ENCODE data around the gene LGALS14.
"Not testable (repeated sequence)": the region's sequence is repeated elsewhere in the genome, so short reads cannot be mapped to it uniquely, and the experiment has no call there.

The LGALS14 gene

DNA sequence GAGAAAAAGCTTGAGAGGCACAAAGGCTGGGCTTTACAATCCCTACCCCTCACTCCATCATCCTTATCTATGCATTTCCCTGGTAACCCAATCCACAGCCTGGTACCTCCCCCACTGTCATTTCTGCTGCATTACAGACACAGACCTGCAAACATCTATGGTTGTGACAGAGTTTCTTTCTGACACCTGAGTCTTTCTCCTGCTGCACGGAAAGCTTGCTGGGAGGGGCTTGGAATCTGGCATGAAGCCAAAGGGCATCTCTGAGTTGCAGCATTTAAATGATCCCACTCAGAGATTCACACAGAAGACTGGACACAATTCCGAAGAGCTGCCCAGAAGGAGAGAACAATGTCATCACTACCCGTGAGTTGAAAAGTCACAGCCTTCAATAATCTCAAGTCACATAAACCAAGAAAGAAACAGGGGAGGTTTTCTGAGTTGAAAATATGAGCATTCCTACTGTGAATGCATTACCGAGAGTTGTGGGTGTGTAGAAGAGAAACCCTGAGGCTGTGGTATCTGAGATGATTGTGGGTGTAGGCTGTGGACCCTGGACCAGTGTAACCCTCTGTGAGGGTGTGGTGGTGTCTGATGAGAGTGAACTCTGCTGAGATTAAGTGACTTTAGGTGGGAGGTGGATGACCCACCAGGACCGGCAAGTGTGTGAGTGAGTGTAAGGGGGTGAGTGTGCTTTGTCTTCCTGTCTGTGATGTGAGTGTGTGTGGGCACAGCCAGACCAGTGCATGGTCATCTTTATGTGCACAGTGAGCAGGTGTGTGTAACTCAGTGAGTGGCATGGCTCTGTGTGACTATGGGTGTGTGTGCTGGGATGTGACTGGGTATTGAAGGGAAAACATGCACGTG lies at the start of gene LGALS14:
Gene LGALS14 (plus strand): TSS at position 301 of the 864 bp plus-strand sequence. CDS start 48 bp downstream, at position 349.
- DNase-seq, result no peak

- no peak for DNase-seq
Measured at GRCh38 chr19:39655613-39656012, 48.7 kb upstream of the LGALS14 start, which contains the start of gene LGALS16. Gene LGALS16, plus strand, starts transcription at chr19:39655913. Its CDS starts 49 bp downstream, at chr19:39655962.

DNA sequence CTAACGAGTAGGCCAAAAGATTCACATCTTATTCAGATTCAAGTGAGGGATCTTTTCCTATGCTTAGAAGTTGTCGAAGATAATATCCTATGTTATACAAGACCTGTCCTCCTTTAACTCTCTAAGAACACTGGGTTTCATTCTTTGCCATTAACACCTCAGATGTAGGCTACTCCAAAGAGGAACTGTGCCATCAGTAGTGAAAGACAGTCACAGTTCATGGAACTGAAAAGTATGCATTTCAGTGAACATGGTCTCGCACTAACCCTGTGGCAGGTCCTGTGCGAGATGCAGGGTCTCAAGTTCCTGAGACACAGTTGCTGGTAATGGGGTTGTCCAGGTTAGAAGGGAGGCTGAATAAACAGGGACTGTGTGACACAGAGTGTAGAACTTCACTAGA lies 44.5 kb upstream of the LGALS14 start:
- no peak for DNase-seq

DNA sequence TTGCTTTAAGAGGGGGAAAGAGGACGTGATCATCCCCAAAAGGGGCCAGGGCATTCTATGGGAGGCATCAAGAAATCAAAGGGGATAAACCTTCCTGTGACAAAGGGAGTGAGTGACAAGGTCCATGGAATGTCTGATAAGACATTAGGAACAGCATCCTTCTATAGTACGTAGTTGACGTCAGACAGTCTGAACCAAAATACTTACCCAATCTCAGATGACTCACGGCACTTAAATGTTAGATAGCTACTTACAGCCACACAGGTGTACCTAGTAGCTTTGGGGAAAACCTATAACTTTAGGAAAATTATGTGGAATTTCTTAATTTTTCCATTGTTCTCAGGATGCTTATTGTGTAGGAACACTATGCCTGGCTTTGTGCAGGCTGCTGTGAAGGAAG lies 43.6 kb upstream of the LGALS14 start:
- no peak for DNase-seq

DNA sequence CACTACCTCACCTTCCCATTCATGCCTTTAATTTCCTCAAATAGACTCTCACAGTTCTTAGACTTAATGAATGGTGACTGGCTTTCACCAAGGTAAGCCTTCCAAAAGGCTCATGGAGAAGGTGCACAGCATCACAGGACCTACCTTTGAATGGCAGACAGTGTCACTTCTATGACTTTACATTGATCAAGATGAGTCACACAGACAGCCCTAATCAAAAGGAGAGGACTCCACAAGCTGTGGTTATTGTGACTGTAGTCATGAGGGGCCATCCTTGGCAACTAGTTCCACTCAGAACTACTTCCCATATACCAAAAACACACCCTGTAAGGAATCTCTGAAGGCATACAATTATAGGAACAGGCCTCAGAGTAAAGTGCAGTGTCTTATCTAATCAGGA lies 42.7 kb upstream of the LGALS14 start:
- DNase-seq, result no peak

DNA sequence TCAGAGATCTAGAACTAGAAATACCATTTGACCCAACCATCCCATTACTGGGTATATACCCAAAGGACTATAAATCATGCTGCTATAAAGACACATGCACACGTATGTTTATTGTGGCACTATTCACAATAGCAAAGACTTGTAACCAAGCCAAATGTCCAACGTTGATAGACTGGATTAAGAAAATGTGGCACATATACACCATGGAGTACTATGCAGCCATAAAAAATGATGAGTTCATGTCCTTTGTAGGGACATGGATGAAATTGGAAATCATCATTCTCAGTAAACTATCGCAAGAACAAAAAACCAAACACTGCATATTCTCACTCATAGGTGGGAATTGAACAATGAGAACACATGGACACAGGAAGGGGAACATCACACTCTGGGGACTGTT lies 34.4 kb upstream of the LGALS14 start:
- DNase-seq, result not testable (repeated sequence)

GRCh38 chr19:39670998-39671397 lies 33.3 kb upstream of the LGALS14 start:
- no peak for DNase-seq

GRCh38 chr19:39671739-39672363 lies 32.4 kb upstream of the LGALS14 start:
- peak; percentile 40 for DNase-seq

- no peak for DNase-seq
Measured at GRCh38 chr19:39672473-39672872, 31.8 kb upstream of the LGALS14 start.

DNA sequence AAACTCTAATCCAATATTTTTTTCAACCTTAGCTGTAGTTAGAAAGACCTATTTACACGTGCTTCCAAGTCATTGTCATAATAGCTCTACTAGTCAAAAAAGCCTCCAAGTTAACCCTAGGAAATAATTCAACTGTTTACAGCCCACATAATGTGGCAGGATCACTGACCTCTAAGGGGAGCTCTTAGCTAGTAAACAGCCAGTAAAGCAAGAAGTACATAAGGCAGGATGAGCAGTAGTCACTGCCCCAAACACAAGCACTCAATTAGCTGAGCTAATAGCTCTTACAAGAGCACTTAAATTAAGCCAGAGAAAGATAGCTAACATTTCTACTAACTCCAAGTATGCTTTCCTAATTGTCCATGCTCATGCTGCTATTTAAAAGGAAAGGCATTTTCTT lies 30.4 kb upstream of the LGALS14 start:
- not testable (repeated sequence) for DNase-seq

- DNase-seq, result no peak
Measured at GRCh38 chr19:39676004-39676403, 28.3 kb upstream of the LGALS14 start.

- DNase-seq, result no peak
Measured at GRCh38 chr19:39677961-39678889, 26.1 kb upstream of the LGALS14 start.

- DNase-seq, result no peak
Measured at GRCh38 chr19:39679056-39679790, 25.1 kb upstream of the LGALS14 start.

DNA sequence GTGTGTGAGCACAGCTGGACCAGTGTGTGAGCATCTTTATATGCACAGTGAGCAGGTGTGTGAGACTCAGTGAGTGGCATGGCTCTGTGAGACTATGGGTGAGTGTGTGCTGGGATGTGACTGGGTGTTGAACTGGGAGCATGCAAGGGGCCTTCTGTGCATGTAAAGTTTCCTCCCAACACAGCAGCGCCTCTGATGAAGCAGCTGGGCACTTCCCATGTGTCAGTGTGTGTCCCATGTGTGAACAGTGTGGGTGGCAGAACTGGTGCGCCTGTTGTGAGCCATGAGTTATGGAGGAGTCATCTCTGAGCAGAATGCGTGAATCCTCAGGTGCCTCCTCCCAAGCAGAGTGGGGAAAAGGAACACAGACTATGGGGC lies 24.5 kb upstream of the LGALS14 start:
- DNase-seq, result no peak

DNA sequence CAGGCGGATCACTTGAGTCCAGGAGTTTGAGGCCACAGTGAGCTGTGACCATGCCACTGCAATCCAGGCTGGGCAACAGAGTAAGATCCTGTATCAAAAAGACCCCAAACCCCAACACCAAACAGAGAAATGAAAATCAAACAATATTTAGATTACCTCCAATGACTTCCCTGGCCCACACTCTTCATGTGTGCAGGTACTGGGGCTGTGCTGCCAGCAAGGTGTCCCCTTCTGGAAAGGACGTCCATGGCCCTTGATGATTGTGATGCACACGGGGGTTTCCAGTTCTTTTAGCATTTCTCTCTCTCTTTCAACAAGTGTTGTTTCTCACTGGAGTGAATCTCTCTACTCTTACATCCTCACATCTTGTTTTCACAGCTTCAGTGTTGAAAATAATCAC lies 23.7 kb upstream of the LGALS14 start:
- no peak for DNase-seq

GRCh38 chr19:39681416-39681815 lies 22.9 kb upstream of the LGALS14 start:
- DNase-seq, result no peak

- DNase-seq, result no peak
Measured at GRCh38 chr19:39684267-39684666, 20.0 kb upstream of the LGALS14 start.

DNA sequence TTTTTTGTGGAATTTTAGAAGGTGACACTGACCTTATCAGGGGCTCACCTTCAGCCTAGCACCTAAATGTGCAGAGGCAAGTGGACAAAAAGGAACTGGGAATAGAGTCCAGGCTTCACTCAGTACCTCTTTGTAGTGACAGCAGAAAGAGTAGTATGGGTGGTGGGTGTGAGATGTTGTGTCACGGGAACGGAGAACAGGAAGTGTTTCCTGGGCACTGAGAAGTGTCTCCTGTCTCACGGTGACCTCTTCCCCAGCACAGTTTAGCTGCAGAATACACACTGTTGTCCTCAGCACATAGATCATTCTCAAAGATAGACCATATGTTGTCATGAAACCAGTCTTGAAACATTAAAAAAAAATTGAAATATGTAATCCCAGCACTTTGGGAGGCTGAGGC lies 17.5 kb upstream of the LGALS14 start:
- DNase-seq, result no peak

GRCh38 chr19:39688637-39689036 lies 15.6 kb upstream of the LGALS14 start:
- DNase-seq, result not testable (repeated sequence)

GRCh38 chr19:39692166-39692565 lies 12.1 kb upstream of the LGALS14 start:
- no peak for DNase-seq

GRCh38 chr19:39692822-39693221 lies 11.5 kb upstream of the LGALS14 start:
- DNase-seq, result no peak

GRCh38 chr19:39695759-39696158 lies 8.5 kb upstream of the LGALS14 start:
- no peak for DNase-seq
